Trophoblast cell (in vitro differentiated cells and primary cell): ENCODE data around the gene PDCL2.

Experiments
- DNase-seq, 2 donors: peaks; one replicate each; pipeline ENCODE4 v3.0.0-alpha.2; 2016
- H2AFZ ChIP-seq: 2 replicates; pipeline ENCODE4 v1.6.1; 2013; ENCODE audit warnings: low read length, moderate library complexity, mild to moderate bottlenecking; ENCODE audit not compliant: insufficient read depth, poor library complexity
- H2AK5ac ChIP-seq: 2 replicates; pipeline ENCODE4 v1.6.1; 2013; ENCODE audit warnings: mild to moderate bottlenecking, low read length
- H2BK120ac ChIP-seq: 2 replicates; pipeline ENCODE4 v1.6.1; 2013; ENCODE audit warnings: low read length, mild to moderate bottlenecking, moderate library complexity; ENCODE audit not compliant: insufficient read depth, poor library complexity
- H2BK12ac ChIP-seq: 2 replicates; pipeline ENCODE4 v1.6.1; 2013; ENCODE audit warnings: mild to moderate bottlenecking, low read length, moderate library complexity
- H2BK5ac ChIP-seq: 2 replicates; pipeline ENCODE4 v1.6.1; 2013; ENCODE audit warnings: low read length, low read depth, moderate library complexity, mild to moderate bottlenecking; ENCODE audit not compliant: poor library complexity
- H3K14ac ChIP-seq: 2 replicates; pipeline ENCODE4 v1.6.1; 2013; ENCODE audit warnings: mild to moderate bottlenecking, low read length
- H3K18ac ChIP-seq: 2 replicates; pipeline ENCODE4 v1.6.1; 2013; ENCODE audit warnings: mild to moderate bottlenecking, low read length
- H3K23ac ChIP-seq: 2 replicates; pipeline ENCODE4 v1.6.1; 2013; ENCODE audit warnings: low read length
- H3K27ac ChIP-seq: 2 replicates; pipeline ENCODE4 v1.5.1; 2013; ENCODE audit warnings: low read depth, mild to moderate bottlenecking, inconsistent platforms, low read length, moderate library complexity
- H3K27me3 ChIP-seq: 2 replicates; pipeline ENCODE4 v1.6.1; 2013; ENCODE audit warnings: inconsistent platforms, mild to moderate bottlenecking, low read length, moderate library complexity; ENCODE audit not compliant: insufficient read depth
- H3K36me3 ChIP-seq, 2 experiments: 1 replicate in 1 of 2; 2 replicates in 1 of 2; pipeline ENCODE4 v1.6.1; 2013; ENCODE audit warnings: low read length in 2 of 2, mild to moderate bottlenecking in 2 of 2, moderate library complexity in 1 of 2; ENCODE audit not compliant: insufficient read depth in 2 of 2, control insufficient read depth in 1 of 2
- H3K4ac ChIP-seq: 2 replicates; pipeline ENCODE4 v1.6.1; 2013; ENCODE audit warnings: low read depth, mild to moderate bottlenecking, low read length, moderate library complexity
- H3K4me1 ChIP-seq, 2 experiments: 1 replicate in 1 of 2; 2 replicates in 1 of 2; pipeline ENCODE4 v1.6.1; 2013; ENCODE audit warnings: low read length in 2 of 2, mild to moderate bottlenecking in 2 of 2, moderate library complexity in 1 of 2; ENCODE audit not compliant: insufficient read depth in 2 of 2, control insufficient read depth in 1 of 2
- H3K4me2 ChIP-seq: 2 replicates; pipeline ENCODE4 v1.6.1; 2013; ENCODE audit warnings: inconsistent platforms, mild to moderate bottlenecking, low read length, moderate library complexity
- H3K4me3 ChIP-seq: 2 replicates; pipeline ENCODE4 v1.5.1; 2013; ENCODE audit warnings: mild to moderate bottlenecking, low read depth, low read length, inconsistent platforms
- H3K79me1 ChIP-seq: one replicate; pipeline ENCODE4 v1.6.1; 2013; ENCODE audit warnings: low read length
- H3K79me2 ChIP-seq: 2 replicates; pipeline ENCODE4 v1.6.1; 2013; ENCODE audit warnings: low read length, mild to moderate bottlenecking; ENCODE audit not compliant: control insufficient read depth, insufficient read depth, poor library complexity
- H3K9ac ChIP-seq: 2 replicates; pipeline ENCODE4 v1.6.1; 2013; ENCODE audit warnings: mild to moderate bottlenecking, low read length
- H3K9me3 ChIP-seq: 2 replicates; pipeline ENCODE4 v1.6.1; 2013; ENCODE audit warnings: low read depth, mild to moderate bottlenecking, control low read depth, inconsistent platforms, low read length; ENCODE audit not compliant: insufficient read depth
- H4K12ac ChIP-seq: 2 replicates; pipeline ENCODE4 v1.6.1; 2013; ENCODE audit warnings: low read depth, mild to moderate bottlenecking, low read length, moderate library complexity
- H4K8ac ChIP-seq: 2 replicates; pipeline ENCODE4 v1.6.1; 2013; ENCODE audit warnings: low read depth, mild to moderate bottlenecking, low read length, moderate library complexity
- H4K91ac ChIP-seq: one replicate; pipeline ENCODE4 v1.6.1; 2013; ENCODE audit warnings: low read depth, mild to moderate bottlenecking, low read length, moderate library complexity
- WGBS: extraction: QIAGEN DNeasy Blood & Tissue Kit; methylation state at CpG from one replicate; pipeline ENCODE4 v1.1.7; 2013; ENCODE audit warnings: missing lambda C conversion rate; ENCODE audit not compliant: insufficient read length, insufficient coverage; ENCODE audit errors: extremely low coverage; 5-methylcytosine and 5-hydroxymethylcytosine counted together

Gene PDCL2

GRCh38 chr4:55510685-55511084, 81.4 kb downstream of the PDCL2 start:
- H3K4me2 ChIP-seq: no peak overlapping the region
- no peaks in the 10 kb centered on the region for H3K79me2 ChIP-seq
- H4K8ac ChIP-seq: no peak overlapping the region
- H3K4me3 ChIP-seq: no peak overlapping the region
- no peak overlapping the region for H2BK120ac ChIP-seq
- H2BK5ac ChIP-seq: no peak overlapping the region
- no peaks in the 10 kb centered on the region for H3K79me1 ChIP-seq
- H2AK5ac ChIP-seq: no peak overlapping the region
- H3K18ac ChIP-seq: no peak overlapping the region
- H2BK12ac ChIP-seq: no peak overlapping the region
- no peak overlapping the region for H4K12ac ChIP-seq
- H3K4me1 ChIP-seq: no peaks in the 10 kb centered on the region
- no peak for DNase-seq
- no peaks in the 10 kb centered on the region for H3K27me3 ChIP-seq
- no peak overlapping the region for H4K91ac ChIP-seq
- H3K9me3 ChIP-seq: no peaks in the 10 kb centered on the region
- H2AFZ ChIP-seq: no peak overlapping the region
- H3K4ac ChIP-seq: no peak overlapping the region
- H3K14ac ChIP-seq: no peak overlapping the region
- no peak overlapping the region for H3K23ac ChIP-seq
- no peak overlapping the region for H3K9ac ChIP-seq
- H3K27ac ChIP-seq: no peak overlapping the region
- H3K36me3 ChIP-seq: peaks cover 0 to 2% of the 10 kb centered on the region in 2 experiments

GRCh38 chr4:55509266-55509665, 82.8 kb downstream of the PDCL2 start:
- H3K79me2 ChIP-seq: no peaks in the 10 kb centered on the region
- WGBS: no CpG with 5 or more reads among the region's 3 CpGs
- no peak overlapping the region for H3K4me3 ChIP-seq
- H3K9me3 ChIP-seq: no peaks in the 10 kb centered on the region
- H3K4me1 ChIP-seq: no peaks in the 10 kb centered on the region
- no peak overlapping the region for H3K14ac ChIP-seq
- DNase-seq: no peak
- H3K9ac ChIP-seq: no peak overlapping the region
- no peak overlapping the region for H3K23ac ChIP-seq
- H2AK5ac ChIP-seq: no peak overlapping the region
- H3K36me3 ChIP-seq: peaks cover 0 to 4% of the 10 kb centered on the region in 2 experiments
- H3K79me1 ChIP-seq: no peaks in the 10 kb centered on the region
- H3K18ac ChIP-seq: no peak overlapping the region
- H2BK5ac ChIP-seq: no peak overlapping the region
- H2AFZ ChIP-seq: no peak overlapping the region
- no peak overlapping the region for H2BK120ac ChIP-seq
- H3K27me3 ChIP-seq: no peaks in the 10 kb centered on the region
- H4K12ac ChIP-seq: no peak overlapping the region
- H3K4me2 ChIP-seq: no peak overlapping the region
- H2BK12ac ChIP-seq: no peak overlapping the region
- no peak overlapping the region for H3K4ac ChIP-seq
- no peak overlapping the region for H3K27ac ChIP-seq
- no peak overlapping the region for H4K91ac ChIP-seq
- H4K8ac ChIP-seq: no peak overlapping the region

GRCh38 chr4:55507612-55508011, 84.4 kb downstream of the PDCL2 start:
- H4K8ac ChIP-seq: no peak overlapping the region
- no peak overlapping the region for H2BK12ac ChIP-seq
- peaks cover 0 to 4% of the 10 kb centered on the region in 2 experiments for H3K36me3 ChIP-seq
- H3K4me2 ChIP-seq: no peak overlapping the region
- no peaks in the 10 kb centered on the region for H3K4me1 ChIP-seq
- H3K9ac ChIP-seq: no peak overlapping the region
- H3K4me3 ChIP-seq: no peak overlapping the region
- no peak overlapping the region for H4K12ac ChIP-seq
- no peak overlapping the region for H2BK120ac ChIP-seq
- H3K79me2 ChIP-seq: no peaks in the 10 kb centered on the region
- no CpG with 5 or more reads among the region's 1 CpG for WGBS
- H3K27ac ChIP-seq: no peak overlapping the region
- H3K27me3 ChIP-seq: no peaks in the 10 kb centered on the region
- no peaks in the 10 kb centered on the region for H3K79me1 ChIP-seq
- no peak for DNase-seq
- no peak overlapping the region for H3K4ac ChIP-seq
- H2AK5ac ChIP-seq: no peak overlapping the region
- H3K9me3 ChIP-seq: no peaks in the 10 kb centered on the region
- H2BK5ac ChIP-seq: no peak overlapping the region
- no peak overlapping the region for H4K91ac ChIP-seq
- H3K14ac ChIP-seq: no peak overlapping the region
- no peak overlapping the region for H3K18ac ChIP-seq
- H3K23ac ChIP-seq: no peak overlapping the region
- no peak overlapping the region for H2AFZ ChIP-seq
